Measurements from ENCODE around the gene TLK1. TPM values are rescaled to one million over a fixed set of nuclear protein-coding genes. Genes with fewer than 3 reads are reported as not detected.

TLK1 gene
- total and polyA plus RNA-seq, 12 donors = 5.8 to 41.8 (median 31.1) TPM

DNA sequence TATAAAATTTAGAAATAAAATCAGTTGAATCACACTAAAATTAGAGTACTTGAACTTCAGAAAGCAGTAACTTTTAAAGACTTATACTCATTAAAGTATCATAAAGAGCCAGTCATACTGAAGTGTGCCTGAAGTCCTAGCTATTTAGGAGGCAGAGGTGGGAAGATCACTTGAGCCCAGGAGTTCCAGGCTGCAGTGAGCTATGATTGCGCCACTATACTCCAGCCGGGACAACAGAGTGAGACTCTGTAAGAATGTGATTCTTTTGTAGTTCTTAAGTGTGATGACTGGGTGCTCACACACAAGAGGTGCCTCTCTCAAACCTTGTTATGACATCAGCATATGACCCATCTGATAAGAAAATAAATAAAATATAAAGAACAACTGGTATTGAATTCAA lies 14.6 kb downstream of the TLK1 start:
- TF ChIP-seq, protein P1, sequence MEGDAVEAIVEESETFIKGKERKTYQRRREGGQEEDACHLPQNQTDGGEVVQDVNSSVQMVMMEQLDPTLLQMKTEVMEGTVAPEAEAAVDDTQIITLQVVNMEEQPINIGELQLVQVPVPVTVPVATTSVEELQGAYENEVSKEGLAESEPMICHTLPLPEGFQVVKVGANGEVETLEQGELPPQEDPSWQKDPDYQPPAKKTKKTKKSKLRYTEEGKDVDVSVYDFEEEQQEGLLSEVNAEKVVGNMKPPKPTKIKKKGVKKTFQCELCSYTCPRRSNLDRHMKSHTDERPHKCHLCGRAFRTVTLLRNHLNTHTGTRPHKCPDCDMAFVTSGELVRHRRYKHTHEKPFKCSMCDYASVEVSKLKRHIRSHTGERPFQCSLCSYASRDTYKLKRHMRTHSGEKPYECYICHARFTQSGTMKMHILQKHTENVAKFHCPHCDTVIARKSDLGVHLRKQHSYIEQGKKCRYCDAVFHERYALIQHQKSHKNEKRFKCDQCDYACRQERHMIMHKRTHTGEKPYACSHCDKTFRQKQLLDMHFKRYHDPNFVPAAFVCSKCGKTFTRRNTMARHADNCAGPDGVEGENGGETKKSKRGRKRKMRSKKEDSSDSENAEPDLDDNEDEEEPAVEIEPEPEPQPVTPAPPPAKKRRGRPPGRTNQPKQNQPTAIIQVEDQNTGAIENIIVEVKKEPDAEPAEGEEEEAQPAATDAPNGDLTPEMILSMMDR (IDR thresholded peaks at IDR 0.05) = no peak
- Histone ChIP-seq H3K36me3 (no peaks in the 10 kb centered on the region), H3K4me3 (no peak overlapping the region), H3K9me3 (no peaks in the 10 kb centered on the region), H3K27ac (peak overlapping the region in 3 of 10 donors; percentile 12 to 49 (median 37)), H3K4me1 (peaks cover 0 to 59% (median 27%) of the 10 kb centered on the region in 9 donors), H3K27me3 (no peaks in the 10 kb centered on the region)
- DNase-seq = no peak
- intact Hi-C loops (cut with DNase I) = loop anchor here in 1 of 10 donors (5.0 kb wide), 1 partner anchor 184 kb away; no protein-coding TSS in a partner anchor
- 77 to 93% methylated on average over 2 of the region's 2 CpGs for WGBS, 2 donors
- no peak for ATAC-seq

DNA sequence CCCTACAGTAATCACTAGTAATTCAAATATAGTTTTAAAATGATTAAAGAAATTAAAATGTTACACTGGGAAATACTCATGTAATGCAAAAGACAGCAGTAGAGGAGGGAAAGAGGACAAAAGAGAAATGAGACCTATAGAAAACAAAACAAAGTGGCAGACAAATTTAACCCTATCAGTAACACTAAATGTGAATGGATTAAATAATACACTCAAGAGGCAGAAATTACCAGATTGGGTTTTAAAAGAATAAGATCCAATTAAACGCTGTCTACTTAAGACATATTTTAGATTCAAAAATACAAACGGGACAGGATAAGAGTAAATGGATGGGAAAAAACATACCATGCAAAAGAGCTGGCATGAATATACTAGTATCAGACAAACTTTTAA lies 17.0 kb downstream of the TLK1 start:
- H3K4me3 ChIP-seq = no peak overlapping the region
- DNase-seq (no peak), ATAC-seq (no peak)
- TF ChIP-seq, protein P1 (IDR thresholded peaks at IDR 0.05) = no peak
- peaks cover 0 to 69% (median 37%) of the 10 kb centered on the region in 9 donors for H3K4me1 ChIP-seq
- H3K27ac ChIP-seq = no peak overlapping the region
- H3K9me3 ChIP-seq = no peaks in the 10 kb centered on the region
- intact Hi-C loops (cut with DNase I) = no loop called here
- WGBS, 2 donors = 88 to 90% methylated on average over 2 of the region's 2 CpGs
- no peaks in the 10 kb centered on the region for H3K36me3 ChIP-seq
- no peaks in the 10 kb centered on the region for H3K27me3 ChIP-seq

- Histone ChIP-seq H3K9me3 (no peaks in the 10 kb centered on the region), H3K4me3 (no peak overlapping the region), H3K4me1 (peaks cover 0 to 75% (median 47%) of the 10 kb centered on the region in 9 donors), H3K27me3 (no peaks in the 10 kb centered on the region), H3K36me3 (no peaks in the 10 kb centered on the region), H3K27ac (no peak overlapping the region)
- 83% methylated on average over 3 of the region's 3 CpGs for WGBS, 2 donors
- ATAC-seq (no peak), DNase-seq (no peak)
- intact Hi-C loops (cut with DNase I) = no loop called here
- TF ChIP-seq, protein P1 (IDR thresholded peaks at IDR 0.05) = no peak
Observed at GRCh38 chr2:171142398-171142797, 18.3 kb downstream of the TLK1 start.

- no peak overlapping the region for H3K27ac ChIP-seq
- intact Hi-C loops (cut with DNase I) = no loop called here
- DNase-seq = no peak
- peak in 1 of 8 donors; percentile 29 for ATAC-seq
- H3K36me3 ChIP-seq = no peaks in the 10 kb centered on the region
- no peak overlapping the region for H3K4me3 ChIP-seq
- no peaks in the 10 kb centered on the region for H3K27me3 ChIP-seq
- no peaks in the 10 kb centered on the region for H3K9me3 ChIP-seq
- WGBS, 2 donors = 78 to 81% methylated on average over 1 of the region's 1 CpG
- peaks cover 0 to 70% (median 47%) of the 10 kb centered on the region in 9 donors for H3K4me1 ChIP-seq
- TF ChIP-seq, protein P1 (IDR thresholded peaks at IDR 0.05) = peak in 1 of 9 donors; percentile 7
Observed at GRCh38 chr2:171141320-171141719, 19.4 kb downstream of the TLK1 start.

Measured in heart right ventricle (tissue), 16 donors.